NCI-H146 (cell line): ENCODE data around the gene SLC26A8.
"Not testable (repeated sequence)": the region's sequence is repeated elsewhere in the genome, so short reads cannot be mapped to it uniquely, and the experiment has no call there.

ENCODE experiments used
- DNase-seq: peaks from one replicate; lab custom pipeline; 2025; lab: John Stamatoyannopoulos, UW

The SLC26A8 gene

DNA sequence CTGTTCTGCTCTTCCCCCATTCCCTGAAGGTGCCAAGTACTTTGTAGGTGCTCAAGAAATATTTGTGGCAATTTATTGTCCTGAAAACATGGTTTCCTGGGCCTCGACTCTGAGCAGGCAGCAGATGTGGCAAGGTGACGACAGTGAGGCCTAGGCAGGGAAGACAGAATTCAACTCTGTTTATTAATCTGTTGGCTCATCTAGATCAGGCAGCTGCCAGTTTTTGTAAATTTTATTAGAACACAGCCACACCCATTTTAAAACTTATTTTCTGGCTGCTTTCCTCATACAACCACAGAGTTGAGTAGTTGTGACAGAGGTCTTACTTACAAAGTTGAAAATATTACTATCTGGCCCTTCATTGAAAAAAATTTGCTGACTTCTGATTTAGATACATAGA, 27.7 kb upstream of the SLC26A8 start:
- DNase-seq, result no peak

DNA sequence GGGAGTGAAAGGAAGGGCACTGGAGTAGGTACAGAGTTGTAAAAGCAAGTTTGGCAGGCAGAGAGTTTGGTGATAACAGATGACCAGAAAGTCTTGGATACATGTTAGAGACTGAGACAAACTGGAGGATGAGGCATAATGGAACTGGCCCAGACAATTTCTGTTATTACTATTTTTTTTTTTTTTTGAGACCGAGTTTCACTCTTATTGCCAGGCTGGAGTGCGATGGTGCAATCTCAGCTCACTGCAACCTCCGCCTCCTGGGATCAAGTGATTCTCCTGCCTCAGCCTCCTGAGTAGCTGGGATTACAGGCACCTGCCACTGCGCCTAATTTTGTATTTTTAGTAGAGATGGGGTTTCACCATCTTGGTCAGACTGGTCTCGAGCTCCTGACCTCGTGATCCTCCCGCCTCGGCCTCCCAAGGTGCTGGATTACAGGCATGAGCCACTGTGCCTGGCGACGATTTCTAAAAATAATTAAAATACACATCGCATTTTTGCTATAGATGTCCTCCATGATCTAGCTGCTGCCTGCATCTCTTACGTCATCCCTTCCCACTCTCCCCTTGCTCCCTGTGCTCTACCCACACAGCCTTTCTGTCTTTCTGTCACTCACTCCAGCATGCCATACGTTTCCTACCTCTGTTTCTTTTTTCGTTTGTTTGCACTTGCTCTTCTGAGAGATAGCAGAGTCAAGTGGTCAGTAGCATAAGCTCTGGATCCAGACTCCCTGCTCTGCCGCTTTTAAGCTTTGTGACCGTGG, 26.7 kb upstream of the SLC26A8 start:
- DNase-seq, result no peak

DNA sequence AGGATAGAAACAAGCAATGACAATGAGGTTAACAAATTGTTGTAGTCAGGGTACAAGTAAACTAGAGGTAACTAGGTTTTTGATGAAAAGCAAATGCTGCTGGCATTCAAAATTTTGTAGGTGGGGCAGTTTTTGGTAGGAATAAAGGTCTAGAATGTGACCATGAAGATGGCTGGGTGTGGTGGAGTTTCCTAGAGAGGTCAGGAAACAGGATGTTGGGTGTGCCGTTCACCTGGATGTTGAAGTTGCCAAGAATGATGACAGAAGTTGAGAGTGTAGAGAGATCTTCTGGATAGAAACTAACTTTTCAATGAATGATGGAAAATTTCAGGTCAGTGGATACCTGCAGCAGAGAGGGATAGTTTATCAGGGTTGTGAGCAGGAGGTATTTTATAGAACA, 25.9 kb upstream of the SLC26A8 start:
- no peak for DNase-seq

DNA sequence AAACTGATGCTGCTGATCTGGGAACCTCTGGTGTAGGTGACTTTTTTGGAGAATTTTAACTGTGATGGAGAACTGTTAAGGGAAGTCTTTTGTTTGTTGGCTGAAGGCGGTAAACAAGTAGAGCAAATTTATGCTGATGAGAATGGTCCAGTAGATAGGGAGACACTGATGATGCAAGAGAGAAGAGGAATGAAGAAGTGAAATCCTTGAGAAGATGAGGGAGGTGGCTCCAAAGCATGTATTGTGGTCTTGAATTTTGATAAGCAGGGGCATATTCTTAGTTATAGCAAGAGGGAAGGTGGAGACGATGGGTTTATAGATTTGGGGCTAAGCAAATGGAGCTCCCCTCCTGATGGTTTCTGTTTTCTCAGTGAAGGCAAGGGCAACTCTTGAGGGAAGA, 25.1 kb upstream of the SLC26A8 start:
- no peak for DNase-seq

DNA sequence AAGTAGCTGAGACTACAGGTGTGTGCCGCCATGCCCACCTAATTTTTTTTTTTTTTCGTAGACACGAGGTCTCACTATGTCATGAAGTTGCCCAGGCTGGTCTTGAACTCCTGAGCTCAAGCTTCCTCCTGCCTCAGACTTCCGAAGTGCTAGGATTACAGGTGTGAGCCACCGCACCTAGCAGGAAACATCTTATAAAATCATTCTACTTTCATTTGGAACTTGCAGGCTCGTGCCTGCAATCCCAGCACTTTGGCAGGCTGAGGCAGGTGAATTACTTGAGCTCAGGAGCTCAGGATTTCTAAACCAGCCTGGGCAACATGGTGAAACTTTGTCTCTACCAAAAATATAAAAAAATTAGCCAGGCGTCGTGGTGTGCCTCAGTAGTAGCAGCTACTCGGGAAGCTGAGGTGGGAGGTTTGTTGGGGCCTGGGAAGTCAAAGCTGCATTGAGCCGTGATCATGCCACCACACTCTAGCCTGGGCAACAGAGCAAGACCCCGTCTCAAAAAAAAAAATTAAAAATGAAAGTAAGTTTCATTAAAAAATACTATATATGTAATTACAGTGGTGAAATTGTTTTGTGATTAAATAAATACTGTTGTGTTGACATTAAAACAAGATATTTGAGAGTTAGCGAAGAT, 18.3 kb upstream of the SLC26A8 start:
- DNase-seq, result no peak

DNA sequence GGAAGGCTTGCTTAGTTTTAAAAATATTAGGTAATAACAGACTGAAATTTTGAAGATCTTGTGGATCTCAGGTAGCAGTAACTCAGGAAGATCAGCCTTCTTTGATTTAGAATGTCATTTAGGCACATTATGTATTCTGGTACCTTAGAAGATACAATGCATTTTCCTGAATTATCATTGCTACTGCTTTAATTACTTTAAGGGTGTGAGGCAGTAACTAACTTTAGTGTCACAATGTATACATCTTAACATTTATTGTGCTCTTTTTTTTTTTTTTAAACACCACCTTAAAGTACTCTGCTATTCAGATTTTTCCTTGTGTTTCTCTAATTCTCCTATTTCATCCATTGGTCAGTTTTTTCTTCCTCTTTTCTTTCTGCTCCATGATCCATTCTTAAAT, 16.5 kb upstream of the SLC26A8 start:
- no peak for DNase-seq

DNA sequence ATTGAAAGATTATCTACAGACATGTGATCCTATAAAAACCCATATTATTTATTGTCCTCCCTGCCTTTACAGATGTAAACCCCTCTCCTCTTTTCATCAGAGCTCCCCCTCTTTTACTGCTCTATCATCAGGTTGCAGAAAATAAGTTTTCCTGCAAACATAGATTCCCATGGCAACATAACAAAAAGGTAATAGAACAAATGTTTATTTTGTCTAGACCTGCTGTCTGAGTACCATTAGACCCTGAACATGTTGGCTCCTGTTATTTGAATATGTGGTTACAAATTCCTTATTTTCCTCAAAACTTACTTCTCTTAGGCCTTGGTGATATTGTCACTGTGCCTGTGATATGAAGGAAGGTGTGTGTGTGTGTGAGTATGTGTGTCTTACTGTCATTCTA, 14.7 kb upstream of the SLC26A8 start:
- DNase-seq, result no peak

DNA sequence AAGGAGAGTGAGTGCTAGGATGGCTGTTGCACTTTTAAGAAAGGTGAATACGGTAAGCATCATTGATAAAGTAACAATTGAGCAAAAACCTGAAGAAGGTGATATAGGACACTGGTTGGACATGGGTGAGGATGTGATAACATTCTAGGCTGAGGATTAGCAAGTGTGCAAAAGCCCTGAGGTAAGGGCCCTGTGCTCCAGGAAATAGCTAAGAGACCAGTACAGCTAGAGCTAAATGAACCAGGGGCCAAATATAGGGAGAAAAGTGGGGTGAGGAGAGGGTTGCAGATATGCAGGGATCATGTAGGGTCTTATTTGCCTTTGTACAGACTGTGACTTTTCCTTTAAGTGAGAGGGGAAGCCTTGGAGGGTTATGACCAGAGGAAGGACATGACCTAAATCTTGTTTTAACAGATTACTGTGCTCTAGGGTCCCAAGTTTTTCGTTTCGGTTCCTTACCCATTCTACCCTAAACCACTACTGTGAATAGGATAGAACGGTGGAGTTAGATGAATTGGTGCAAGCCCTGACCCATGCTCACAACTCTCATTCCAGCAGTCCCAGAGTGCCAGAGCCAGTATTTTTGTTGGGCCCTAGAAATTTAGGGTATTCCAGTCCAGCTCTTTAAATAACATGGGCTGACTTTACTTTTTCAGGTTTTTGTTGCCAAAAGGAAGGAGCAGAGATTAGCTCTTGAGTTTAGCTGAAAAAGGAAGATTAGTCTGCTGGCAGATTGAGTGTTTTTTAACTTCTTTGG, 13.9 kb upstream of the SLC26A8 start:
- no peak for DNase-seq

DNA sequence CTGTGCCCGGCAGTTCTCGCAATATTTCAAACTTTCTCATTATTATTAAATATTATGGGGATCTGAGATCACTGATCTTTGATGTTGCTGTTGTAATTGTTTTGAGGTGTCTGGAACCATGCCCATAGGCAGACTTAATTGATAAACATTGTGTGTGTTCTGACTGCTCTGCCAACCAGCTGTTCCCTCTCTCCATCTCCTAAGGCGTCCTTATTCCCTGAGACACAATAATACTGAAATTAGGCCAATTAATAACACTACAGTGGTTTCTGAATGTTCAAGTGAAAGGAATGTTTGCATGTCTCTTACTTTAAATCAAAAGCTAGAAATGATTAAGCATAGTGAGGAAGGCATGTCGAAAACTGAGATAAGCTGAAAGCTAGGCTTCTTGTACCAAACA, 10.8 kb upstream of the SLC26A8 start:
- no peak for DNase-seq

DNA sequence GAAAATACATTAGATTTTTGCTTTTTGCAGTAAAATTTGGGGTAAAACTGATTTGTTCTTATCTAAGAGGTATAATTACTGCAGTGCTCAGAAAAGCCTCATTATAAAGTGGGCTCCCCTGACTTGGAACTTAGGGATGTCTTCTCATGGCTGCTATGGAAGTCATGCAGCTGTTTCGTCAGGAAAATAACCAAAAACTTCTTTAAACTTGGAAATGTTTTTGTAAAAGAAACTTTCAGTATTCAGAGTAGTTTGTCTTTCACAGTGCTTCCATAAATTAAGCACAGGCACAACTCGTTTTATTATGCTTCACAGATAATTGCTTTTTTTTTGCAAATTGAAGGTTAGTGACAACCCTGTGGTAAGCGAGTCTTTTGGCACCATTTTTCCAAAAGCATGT, 10.0 kb upstream of the SLC26A8 start:
- no peak for DNase-seq

DNA sequence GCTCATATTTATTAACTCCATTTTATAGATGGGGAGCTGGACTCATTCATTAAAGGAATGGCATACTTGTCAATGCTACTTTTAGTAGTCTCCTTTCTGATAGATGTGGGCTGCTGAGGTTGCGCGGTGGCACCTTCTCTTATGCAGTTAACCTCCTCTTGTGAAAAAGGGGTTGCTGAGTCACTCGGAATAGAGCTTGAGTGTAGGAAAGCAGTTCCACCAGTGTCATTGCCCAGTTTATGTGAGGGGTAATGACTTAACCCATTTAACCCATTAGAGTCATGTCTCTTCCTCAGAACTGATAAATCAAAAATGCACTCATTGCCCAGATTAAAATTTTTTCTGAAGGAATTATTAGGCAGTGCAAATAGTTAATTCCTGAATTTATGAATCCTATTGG, 9.5 kb upstream of the SLC26A8 start:
- DNase-seq, result no peak

DNA sequence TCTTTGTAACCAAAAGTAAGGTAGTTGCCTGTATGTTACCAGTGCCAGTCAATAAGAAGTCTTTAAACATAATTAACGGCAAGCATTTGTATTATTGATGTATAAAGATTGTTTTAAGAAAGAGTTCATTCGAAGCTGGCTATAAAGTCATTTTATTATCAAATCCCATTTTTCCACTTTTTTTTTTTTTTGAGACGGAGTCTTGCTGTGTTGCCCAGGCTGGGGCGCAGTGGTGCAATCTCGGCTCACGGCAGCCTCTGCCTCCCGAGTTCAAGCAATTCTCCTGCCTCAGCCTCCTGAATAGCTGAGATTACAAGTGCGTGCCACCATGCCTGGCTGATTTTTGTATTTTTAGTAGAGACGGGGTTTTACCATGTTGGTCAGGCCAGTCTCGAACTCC, 8.7 kb upstream of the SLC26A8 start:
- not testable (repeated sequence) for DNase-seq

DNA sequence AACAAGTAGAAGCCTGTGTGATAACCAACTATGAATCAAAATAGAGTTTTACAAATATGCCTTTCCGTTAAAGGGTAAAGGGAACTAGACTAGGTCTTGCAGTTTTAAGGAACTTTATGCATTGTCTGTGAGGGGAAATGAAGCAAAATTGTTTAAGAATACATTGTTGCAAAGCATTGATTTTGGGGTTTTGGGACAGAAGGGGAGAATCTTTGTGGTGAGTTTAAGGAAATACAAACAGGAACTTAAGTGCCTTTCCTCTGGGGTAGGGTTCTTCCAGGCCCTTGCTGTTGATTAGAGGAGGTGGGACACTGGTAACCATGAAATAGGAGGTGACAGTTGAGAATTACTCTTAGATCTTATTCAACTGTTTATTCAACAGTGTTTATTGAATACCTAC, 7.8 kb upstream of the SLC26A8 start:
- no peak for DNase-seq

DNA sequence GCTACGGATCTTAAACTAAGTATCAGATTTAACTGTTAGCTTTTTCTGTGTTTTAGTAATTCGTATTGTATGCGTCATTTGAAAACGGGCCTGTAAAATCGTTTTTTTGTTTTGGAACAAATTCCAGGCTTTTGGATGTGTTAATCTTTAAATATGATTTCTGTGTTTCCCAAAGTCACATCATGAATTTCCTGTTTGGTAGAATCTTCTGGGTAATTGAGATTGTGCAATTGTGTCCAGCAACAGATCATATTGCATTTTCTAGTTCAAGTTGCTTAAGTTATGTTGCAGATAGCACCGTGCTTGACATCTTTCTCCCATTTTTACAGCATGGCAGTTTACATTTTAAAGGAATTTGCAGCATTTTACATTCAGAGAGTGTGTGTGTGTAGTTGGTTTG, 5.0 kb upstream of the SLC26A8 start:
- no peak for DNase-seq

DNA sequence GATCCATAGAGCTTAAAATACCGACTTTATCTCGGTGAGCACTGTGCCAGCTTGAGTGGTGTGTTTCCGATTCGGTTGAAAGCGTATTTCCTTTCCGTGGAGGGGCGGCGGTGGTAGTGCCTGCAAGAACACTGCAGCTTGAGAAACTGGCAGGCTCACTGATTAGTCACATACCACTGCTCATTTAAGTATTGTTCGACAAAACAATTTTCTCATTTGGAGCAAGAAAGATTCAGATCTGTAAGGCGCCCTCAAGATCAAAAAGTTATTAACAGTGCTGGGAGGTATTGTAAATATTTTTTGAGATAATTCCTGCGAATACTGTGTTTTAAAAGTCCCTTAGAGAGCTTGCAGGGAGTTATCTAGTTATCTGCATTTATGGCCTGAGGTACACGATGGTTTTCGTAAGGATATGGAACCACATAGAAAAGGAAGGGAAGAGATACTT, 4.5 kb upstream of the SLC26A8 start:
- DNase-seq, result peak; percentile 43

DNA sequence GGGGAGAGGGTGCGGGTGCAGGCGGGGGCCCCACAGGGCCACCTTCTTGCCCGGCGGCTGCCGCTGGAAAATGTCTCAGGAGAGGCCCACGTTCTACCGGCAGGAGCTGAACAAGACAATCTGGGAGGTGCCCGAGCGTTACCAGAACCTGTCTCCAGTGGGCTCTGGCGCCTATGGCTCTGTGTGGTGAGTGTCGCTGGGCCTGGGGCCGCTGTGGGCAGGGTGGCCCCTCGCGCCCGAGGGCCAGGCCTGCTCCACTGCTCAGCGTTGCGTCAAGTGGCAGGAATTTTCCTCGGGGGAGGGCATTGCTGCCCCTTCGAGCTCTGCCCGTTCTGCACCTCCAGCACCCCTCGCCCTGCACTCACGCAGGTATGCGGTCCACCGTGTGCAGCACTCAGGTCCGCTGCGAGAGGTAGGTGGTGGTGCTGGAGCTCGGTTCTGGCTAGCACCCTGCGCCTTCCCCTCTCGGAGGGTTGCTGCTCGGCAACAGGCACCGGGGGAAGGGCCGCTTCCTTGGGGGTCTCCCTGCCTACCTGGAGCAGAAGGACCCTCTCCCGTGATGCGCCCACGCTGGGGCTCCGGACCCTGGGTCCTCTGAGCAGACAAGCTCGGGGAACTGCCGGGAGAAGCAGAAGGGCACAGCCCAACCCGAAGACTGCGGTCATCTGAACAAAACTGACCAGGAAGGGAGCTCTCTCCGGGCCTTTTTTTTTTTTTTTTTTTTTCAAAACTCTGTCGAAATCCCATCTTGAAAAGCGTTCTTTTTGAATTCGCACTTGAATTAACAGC, 3.8 kb upstream of the SLC26A8 start:
- peak; percentile 55 for DNase-seq

DNA sequence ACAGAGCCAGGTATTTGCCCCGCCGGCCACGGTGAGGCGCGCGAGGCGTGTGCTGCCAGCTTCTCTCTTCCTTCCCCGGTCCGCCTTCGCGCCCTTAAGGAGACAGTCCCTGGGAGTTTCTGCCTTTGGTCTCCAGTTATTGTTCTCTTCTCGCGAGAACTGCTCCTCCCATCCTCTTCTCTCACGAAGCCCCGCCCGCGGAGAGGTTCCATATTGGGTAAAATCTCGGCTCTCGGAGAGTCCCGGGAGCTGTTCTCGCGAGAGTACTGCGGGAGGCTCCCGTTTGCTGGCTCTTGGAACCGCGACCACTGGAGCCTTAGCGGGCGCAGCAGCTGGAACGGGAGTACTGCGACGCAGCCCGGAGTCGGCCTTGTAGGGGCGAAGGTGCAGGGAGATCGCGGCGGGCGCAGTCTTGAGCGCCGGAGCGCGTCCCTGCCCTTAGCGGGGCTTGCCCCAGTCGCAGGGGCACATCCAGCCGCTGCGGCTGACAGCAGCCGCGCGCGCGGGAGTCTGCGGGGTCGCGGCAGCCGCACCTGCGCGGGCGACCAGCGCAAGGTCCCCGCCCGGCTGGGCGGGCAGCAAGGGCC, 3.2 kb upstream of the SLC26A8 start, which contains the start of gene MAPK14:
Gene MAPK14 (plus strand): TSS at position 308 of the 587 bp plus-strand sequence. CDS start 350 bp downstream, outside the sequence.
- DNase-seq, result peak; percentile 100

DNA sequence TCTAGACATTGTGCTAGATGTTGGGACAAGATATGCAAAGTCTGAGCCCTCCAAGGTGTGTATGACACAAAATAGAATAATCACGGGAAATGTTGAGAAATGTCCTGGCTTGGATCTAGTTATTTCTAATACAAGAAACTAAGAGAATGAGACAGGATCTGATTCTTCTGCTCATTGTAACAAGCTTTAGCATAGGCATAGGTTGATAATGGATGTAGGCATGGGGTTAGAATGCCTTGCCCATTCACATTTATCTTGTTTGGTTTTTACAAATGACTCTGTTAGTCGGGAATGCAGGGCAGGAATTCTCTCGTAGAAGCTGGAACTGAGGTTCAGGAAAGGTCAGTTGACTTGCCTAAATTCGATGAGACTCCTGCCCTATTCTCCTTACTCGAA, 1.5 kb upstream of the SLC26A8 start:
- no peak for DNase-seq

DNA sequence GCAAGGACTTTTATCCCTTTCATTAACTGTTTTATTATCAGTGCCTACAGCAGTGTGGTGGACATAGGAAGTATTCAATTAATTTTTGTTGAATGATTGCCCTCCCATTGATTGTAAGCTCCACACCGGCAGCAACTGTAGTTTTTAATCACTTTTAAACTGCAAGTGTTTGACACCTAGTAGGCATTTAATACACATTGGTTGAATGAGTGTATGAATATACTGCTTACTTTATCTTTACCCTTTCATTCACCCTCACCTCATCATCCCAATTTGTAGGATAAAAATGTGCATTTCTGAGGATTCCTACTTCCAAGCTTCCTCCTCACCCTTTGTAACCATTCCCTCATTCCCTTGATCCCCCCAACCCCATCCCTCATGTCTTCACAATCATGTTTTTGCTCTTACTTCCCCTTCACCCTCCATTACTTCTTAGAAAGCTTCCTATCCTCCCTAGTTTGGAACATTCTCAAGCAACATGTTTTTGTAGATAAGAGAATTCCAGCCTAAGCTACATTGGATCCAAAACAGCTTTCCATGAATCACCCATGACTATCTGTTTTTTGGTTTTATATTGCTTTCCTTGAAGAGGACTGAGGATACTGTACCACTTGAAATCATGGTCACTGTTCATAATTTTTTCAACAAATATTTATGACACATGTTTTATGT, 955 bp upstream of the SLC26A8 start:
- DNase-seq, result no peak

DNA sequence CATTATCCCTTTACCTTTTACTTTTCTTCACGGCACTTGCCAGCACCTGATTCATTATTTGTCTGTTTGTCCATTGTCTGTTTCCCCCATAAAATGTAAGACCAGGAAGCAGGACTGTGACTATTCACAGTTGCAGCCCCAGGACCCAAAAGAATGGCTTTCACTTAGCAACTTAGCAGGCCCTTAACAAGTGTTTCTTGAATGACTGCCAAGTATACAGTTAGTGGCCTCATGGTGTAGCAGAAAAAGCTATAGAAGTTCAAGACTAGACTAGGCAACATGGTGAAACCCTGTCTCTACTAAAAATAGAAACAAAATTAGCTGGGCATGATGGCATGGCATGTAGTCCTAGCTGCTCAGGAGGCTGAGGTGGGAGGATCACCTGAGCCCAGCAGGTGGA, 4.3 kb downstream of the SLC26A8 start:
- no peak for DNase-seq

DNA sequence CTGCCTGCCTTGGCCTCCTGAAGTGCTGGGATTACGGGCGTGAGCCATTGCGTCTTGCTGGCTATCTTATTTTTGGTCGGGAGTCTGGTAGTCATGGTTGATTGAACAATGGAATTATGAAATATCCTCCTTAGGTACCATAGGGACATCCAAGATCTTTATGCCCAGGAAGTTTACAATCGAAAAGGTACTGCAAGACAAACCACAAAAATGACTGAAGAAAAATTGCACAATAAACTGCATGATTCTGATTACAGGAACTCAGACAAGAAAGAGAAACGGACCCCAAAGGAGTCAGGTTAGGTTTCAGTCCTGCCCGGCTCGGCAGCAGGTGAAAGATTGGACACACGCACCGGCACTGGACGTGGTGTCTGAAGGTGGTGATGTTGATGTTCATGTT, 5.3 kb downstream of the SLC26A8 start:
- DNase-seq, result no peak
